Measurements from ENCODE around the gene UTP11.

- TF ChIP-seq EZH2 (IDR thresholded peaks at IDR 0.05; ENCODE audit: insufficient read depth, poor library complexity, severe bottlenecking) (no peak), EZH2phosphoT487 (IDR thresholded peaks at IDR 0.05; ENCODE audit: insufficient read depth, low read depth) (no peak)
These were observed 15.1 kb upstream of the UTP11 start for GRCh38 chr1:37997256-37998088.

All from GM23248 (cell line).